MM.1S (cell line): ENCODE measurements around the gene PLS1.

Experiments used
- DNase-seq: peaks from one replicate; pipeline ENCODE4 v3.0.0-alpha.2; 2015
- H2AFZ ChIP-seq: fragments of 300-600 bp; sonication (generic); 2 replicates; pipeline ENCODE4 v1.6.0; 2016; ENCODE audit warnings: antibody characterized with exemption, low read length
- H3F3A ChIP-seq: fragments of 300-600 bp; sonication (generic); 2 replicates; pipeline ENCODE4 v1.6.1; 2016; ENCODE audit warnings: mild to moderate bottlenecking, antibody characterized with exemption, low read length, moderate library complexity, mixed read lengths; ENCODE audit not compliant: insufficient read depth
- H3K27ac ChIP-seq: fragments of 300-600 bp; sonication (generic); 2 replicates; pipeline ENCODE4 v1.5.1; 2016; ENCODE audit warnings: mild to moderate bottlenecking, low read length
- H3K27me3 ChIP-seq: fragments of 300-600 bp; sonication (generic); replicated peaks from 2 replicates; pipeline ENCODE4 v1.6.0; 2016; ENCODE audit warnings: low read length; ENCODE audit not compliant: insufficient read depth
- H3K36me3 ChIP-seq: fragments of 300-600 bp; sonication (generic); replicated peaks from 2 replicates; pipeline ENCODE4 v1.6.1; 2016; ENCODE audit warnings: mild to moderate bottlenecking, low read length, mixed read lengths; ENCODE audit not compliant: insufficient read depth
- H3K4me1 ChIP-seq: fragments of 300-600 bp; sonication (generic); 2 replicates; pipeline ENCODE4 v1.6.1; 2016; ENCODE audit warnings: low read length, mixed read lengths
- H3K4me2 ChIP-seq: fragments of 300-600 bp; sonication (generic); 2 replicates; pipeline ENCODE4 v1.6.0; 2016; ENCODE audit warnings: low read depth, low read length
- H3K4me3 ChIP-seq: fragments of 300-600 bp; sonication (generic); 2 replicates; pipeline ENCODE4 v1.5.1; 2016; ENCODE audit warnings: low read length, mixed read lengths
- H3K79me2 ChIP-seq: fragments of 300-600 bp; sonication (generic); 2 replicates; pipeline ENCODE4 v1.6.1; 2016; ENCODE audit warnings: mixed run types, low read length, mixed read lengths
- H3K9ac ChIP-seq: fragments of 300-600 bp; sonication (generic); 2 replicates; pipeline ENCODE4 v1.6.1; 2016; ENCODE audit warnings: low read length, mixed read lengths
- H3K9me2 ChIP-seq: fragments of 300-600 bp; sonication (generic); replicated peaks from 2 replicates; pipeline ENCODE4 v1.6.1; 2016; ENCODE audit warnings: mild to moderate bottlenecking, low read length, mixed read lengths; ENCODE audit not compliant: insufficient read depth
- H3K9me3 ChIP-seq: fragments of 300-600 bp; sonication (generic); replicated peaks from 2 replicates; pipeline ENCODE4 v1.6.1; 2016; ENCODE audit warnings: mild to moderate bottlenecking, low read length, mixed read lengths; ENCODE audit not compliant: insufficient read depth
- H4K20me1 ChIP-seq: fragments of 300-600 bp; sonication (generic); 2 replicates; pipeline ENCODE4 v1.6.1; 2016; ENCODE audit warnings: mild to moderate bottlenecking, low read length, moderate library complexity, mixed read lengths; ENCODE audit not compliant: insufficient read depth
- EZH2 ChIP-seq: fragments of 300-600 bp; sonication (generic); optimal IDR thresholded peaks from 2 replicates; pipeline ENCODE3; 2017; ENCODE audit warnings: low read depth, mild to moderate bottlenecking, antibody characterized with exemption, low read length, mixed read lengths
- EZH2phosphoT487 ChIP-seq: fragments of 300-600 bp; sonication (generic); IDR thresholded peaks from 2 replicates; pipeline ENCODE4 v1.6.1; 2018; ENCODE audit warnings: antibody characterized with exemption, low read length
- TF ChIP-seq, protein P1 (sequence below): fragments of 300-600 bp; sonication (generic); IDR thresholded peaks from 2 replicates; pipeline ENCODE4 v1.5.1; 2016; ENCODE audit warnings: antibody characterized with exemption, low read length, mixed read lengths

Gene PLS1

GRCh38 chr3:142646020-142646785, 50.0 kb downstream of the PLS1 start:
- Histone ChIP-seq H3K4me1 (no peaks in the 10 kb centered on the region), H3K79me2 (no peaks in the 10 kb centered on the region), H3K9me3 (no peaks in the 10 kb centered on the region), H3F3A (no peaks in the 10 kb centered on the region), H4K20me1 (no peaks in the 10 kb centered on the region), H2AFZ (no peak overlapping the region), H3K9me2 (no peaks in the 10 kb centered on the region), H3K9ac (no peak overlapping the region), H3K27ac (no peak overlapping the region), H3K27me3 (no peaks in the 10 kb centered on the region), H3K4me3 (no peak overlapping the region), H3K36me3 (no peaks in the 10 kb centered on the region), H3K4me2 (no peak overlapping the region)
- DNase-seq, result no peak
- TF ChIP-seq, protein P1, sequence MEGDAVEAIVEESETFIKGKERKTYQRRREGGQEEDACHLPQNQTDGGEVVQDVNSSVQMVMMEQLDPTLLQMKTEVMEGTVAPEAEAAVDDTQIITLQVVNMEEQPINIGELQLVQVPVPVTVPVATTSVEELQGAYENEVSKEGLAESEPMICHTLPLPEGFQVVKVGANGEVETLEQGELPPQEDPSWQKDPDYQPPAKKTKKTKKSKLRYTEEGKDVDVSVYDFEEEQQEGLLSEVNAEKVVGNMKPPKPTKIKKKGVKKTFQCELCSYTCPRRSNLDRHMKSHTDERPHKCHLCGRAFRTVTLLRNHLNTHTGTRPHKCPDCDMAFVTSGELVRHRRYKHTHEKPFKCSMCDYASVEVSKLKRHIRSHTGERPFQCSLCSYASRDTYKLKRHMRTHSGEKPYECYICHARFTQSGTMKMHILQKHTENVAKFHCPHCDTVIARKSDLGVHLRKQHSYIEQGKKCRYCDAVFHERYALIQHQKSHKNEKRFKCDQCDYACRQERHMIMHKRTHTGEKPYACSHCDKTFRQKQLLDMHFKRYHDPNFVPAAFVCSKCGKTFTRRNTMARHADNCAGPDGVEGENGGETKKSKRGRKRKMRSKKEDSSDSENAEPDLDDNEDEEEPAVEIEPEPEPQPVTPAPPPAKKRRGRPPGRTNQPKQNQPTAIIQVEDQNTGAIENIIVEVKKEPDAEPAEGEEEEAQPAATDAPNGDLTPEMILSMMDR, result no peak
- TF ChIP-seq EZH2 (no peak), EZH2phosphoT487 (no peak)

DNA sequence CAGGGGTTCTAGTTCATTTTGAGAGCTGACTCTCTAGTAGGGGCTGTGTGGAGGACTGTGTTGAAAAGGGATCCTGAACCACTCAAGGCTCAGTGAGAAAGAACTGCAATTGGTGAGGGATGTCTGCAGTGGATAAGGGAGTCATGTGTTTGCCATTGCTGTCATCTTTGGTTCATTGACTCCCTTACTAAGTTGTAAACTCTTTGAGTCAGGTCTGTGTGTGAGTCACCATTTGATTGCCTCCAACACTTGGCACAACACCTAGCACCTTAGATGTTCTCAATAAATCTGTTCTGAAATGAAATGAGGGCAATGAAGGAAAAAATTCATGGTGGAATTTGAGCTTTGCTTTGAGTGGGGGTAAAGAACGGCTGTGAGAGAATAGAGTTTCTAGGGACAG, 51.7 kb downstream of the PLS1 start:
- Histone ChIP-seq H3F3A (no peaks in the 10 kb centered on the region), H4K20me1 (no peaks in the 10 kb centered on the region), H3K9me2 (no peaks in the 10 kb centered on the region), H3K79me2 (no peaks in the 10 kb centered on the region), H3K27ac (no peak overlapping the region), H3K4me2 (no peak overlapping the region), H3K9me3 (no peaks in the 10 kb centered on the region), H3K9ac (no peak overlapping the region), H3K4me1 (no peaks in the 10 kb centered on the region), H3K27me3 (no peaks in the 10 kb centered on the region), H3K4me3 (no peak overlapping the region), H2AFZ (no peak overlapping the region), H3K36me3 (no peaks in the 10 kb centered on the region)
- no peak for DNase-seq
- TF ChIP-seq EZH2phosphoT487 (no peak), EZH2 (no peak)
- TF ChIP-seq, protein P1, result no peak

DNA sequence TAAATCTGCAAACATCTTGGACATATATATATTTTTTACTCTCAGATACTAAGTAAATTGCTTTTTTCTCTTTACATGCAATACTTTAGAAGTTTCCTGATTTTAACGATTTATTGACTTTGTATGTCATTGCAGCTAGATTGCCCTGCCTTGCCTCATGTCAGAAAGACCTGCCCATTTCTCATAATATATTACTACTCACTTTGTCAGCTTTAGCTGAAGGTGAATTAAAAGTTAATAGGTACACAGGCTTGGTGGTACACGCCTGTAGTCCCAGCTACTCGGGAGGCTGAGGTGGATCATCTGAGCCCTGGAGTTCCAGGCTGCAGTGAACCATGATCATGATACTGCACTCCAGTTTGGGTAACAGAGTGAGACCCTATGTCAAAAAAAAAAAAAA, 52.8 kb downstream of the PLS1 start:
- Histone ChIP-seq H3K4me3 (no peak overlapping the region), H3F3A (no peaks in the 10 kb centered on the region), H3K36me3 (no peaks in the 10 kb centered on the region), H3K9me2 (no peaks in the 10 kb centered on the region), H3K27me3 (no peaks in the 10 kb centered on the region), H3K4me2 (no peak overlapping the region), H4K20me1 (no peaks in the 10 kb centered on the region), H3K9ac (no peak overlapping the region), H3K4me1 (no peaks in the 10 kb centered on the region), H3K9me3 (no peaks in the 10 kb centered on the region), H3K79me2 (no peaks in the 10 kb centered on the region), H3K27ac (no peak overlapping the region), H2AFZ (no peak overlapping the region)
- TF ChIP-seq EZH2phosphoT487 (no peak), EZH2 (no peak)
- TF ChIP-seq, protein P1, result no peak
- DNase-seq, result no peak
